Caco-2 (cell line): Measurements from ENCODE around the gene PDCD1. TPM values are rescaled to one million over a fixed set of nuclear protein-coding genes. Genes with fewer than 3 reads are reported as not detected.

Experiments used
- BruUV-seq: library from RNA; stranded (reverse); fragments of 400-500 nt; replicated peaks from 2 replicates; lab custom pipeline; 2021; lab: Mats Ljungman, UMichigan
- CTCF ChIA-PET: fragments of 300-600 bp; sonication (Branson Sonifier 250); formaldehyde crosslinking; loops from one replicate; lab custom pipeline; 2022; ENCODE audit warnings: antibody characterized with exemption; lab: Charles Lee
- POLR2A ChIA-PET: fragments of 300-600 bp; sonication (Branson Sonifier 250); formaldehyde crosslinking; loops from one replicate; lab custom pipeline; 2022; ENCODE audit warnings: antibody characterized with exemption; lab: Charles Lee
- DNase-seq, 2 experiments: peaks; one replicate each; pipeline versions ENCODE4 v3.0.0 to v3.0.0-alpha.2; 2020 to 2022
- H3K27me3 ChIP-seq: replicated peaks from 2 replicates; pipeline ENCODE4 v1.6.0; 2011; ENCODE audit warnings: low read length; ENCODE audit not compliant: control insufficient read depth, insufficient read depth
- H3K36me3 ChIP-seq: 2 replicates; pipeline ENCODE4 v1.5.1; 2011; ENCODE audit warnings: low read length; ENCODE audit not compliant: control insufficient read depth, insufficient read depth
- H3K4me1 ChIP-seq: fragments of 250-450 bp; sonication (Bioruptor Pico); 2 replicates; pipeline ENCODE4 v1.5.1; 2020; ENCODE audit warnings: mild to moderate bottlenecking
- H3K4me3 ChIP-seq: 2 replicates; pipeline ENCODE4 v1.5.1; 2011; ENCODE audit warnings: low read depth, mild to moderate bottlenecking, control low read depth, low read length
- H3K9me3 ChIP-seq: fragments of 250-450 bp; sonication (Bioruptor Pico); 2 replicates; pipeline ENCODE4 v1.5.1; 2020; ENCODE audit warnings: mild to moderate bottlenecking, moderate library complexity
- H3K27ac Mint-ChIP-seq: one replicate; pipeline ENCODE4 v1.8.0; 2022; ENCODE audit warnings: mixed read lengths; ENCODE audit not compliant: unreplicated experiment
- H3K27me3 Mint-ChIP-seq: one replicate; pipeline ENCODE4 v1.8.0; 2022; ENCODE audit warnings: mixed read lengths; ENCODE audit not compliant: insufficient read depth, unreplicated experiment
- H3K36me3 Mint-ChIP-seq: one replicate; pipeline ENCODE4 v1.8.0; 2022; ENCODE audit warnings: mild to moderate bottlenecking, mixed read lengths; ENCODE audit not compliant: insufficient read depth, unreplicated experiment
- H3K4me1 Mint-ChIP-seq: one replicate; pipeline ENCODE4 v1.8.0; 2022; ENCODE audit warnings: low read depth, mixed read lengths; ENCODE audit not compliant: unreplicated experiment
- H3K4me3 Mint-ChIP-seq: one replicate; pipeline ENCODE4 v1.8.0; 2022; ENCODE audit warnings: mild to moderate bottlenecking, moderate library complexity, mixed read lengths; ENCODE audit not compliant: unreplicated experiment
- H3K9me3 Mint-ChIP-seq: one replicate; pipeline ENCODE4 v1.8.0; 2022; ENCODE audit warnings: mixed read lengths; ENCODE audit not compliant: unreplicated experiment
- CTCF ChIP-seq, 2 experiments: fragments of 200-600 bp in 1 of 2; IDR thresholded peaks; 1 replicate in 1 of 2; 2 replicates in 1 of 2; pipeline versions ENCODE4 v1.5.1 to v1.8.0; 2011 to 2022; ENCODE audit warnings: antibody characterized with exemption in 1 of 2, control low read depth in 1 of 2, inconsistent platforms in 1 of 2, low read depth in 1 of 2, low read length in 1 of 2, mild to moderate bottlenecking in 1 of 2, moderate library complexity in 1 of 2; ENCODE audit not compliant: insufficient read depth in 1 of 2, severe bottlenecking in 1 of 2, unreplicated experiment in 1 of 2
- intact Hi-C: fragments of 100-400 bp; cut with micrococcal nuclease; formaldehyde crosslinking; loops from one replicate; pipeline ENCODE4 v1.10.0; 2022; ENCODE audit not compliant: unreplicated experiment
- total RNA-seq: library from RNA; stranded (reverse); gene quantifications from 2 replicates; pipeline ENCODE4 v1.2.3, GENCODE V29; 2022

Gene PDCD1
- total RNA-seq, 1 experiment from 2014 or later, result not detected

GRCh38 chr2:241874277-241874925, 15.7 kb upstream of the PDCD1 start:
- ChIA-PET CTCF (no interaction called here), POLR2A (no interaction called here)
- Mint-ChIP-seq H3K4me1 (no peaks in the 10 kb centered on the region), H3K4me3 (no peak overlapping the region), H3K27me3 (no peaks in the 10 kb centered on the region), H3K27ac (no peak overlapping the region), H3K36me3 (no peaks in the 10 kb centered on the region), H3K9me3 (no peaks in the 10 kb centered on the region)
- H3K9me3 ChIP-seq, result no peaks in the 10 kb centered on the region
- H3K27me3 ChIP-seq, result no peaks in the 10 kb centered on the region
- no peak overlapping the region for H3K4me3 ChIP-seq
- H3K36me3 ChIP-seq, result no peaks in the 10 kb centered on the region
- no peaks in the 10 kb centered on the region for H3K4me1 ChIP-seq
- TF ChIP-seq CTCF (IDR thresholded peaks at IDR 0.05; ENCODE audit: insufficient read depth in 1 of 2, low read depth in 1 of 2, low read length in 1 of 2, severe bottlenecking in 1 of 2, unreplicated experiment in 1 of 2), result no peak
- intact Hi-C loops, result loop anchor here (10.0 kb wide), 1 partner anchor 210 kb away; no protein-coding TSS in a partner anchor
- no peak for DNase-seq
- no TSS peak for BruUV-seq

- Mint-ChIP-seq H3K4me3 (no peak overlapping the region), H3K27ac (no peak overlapping the region), H3K27me3 (no peaks in the 10 kb centered on the region), H3K9me3 (no peaks in the 10 kb centered on the region), H3K36me3 (no peaks in the 10 kb centered on the region), H3K4me1 (no peaks in the 10 kb centered on the region)
- Histone ChIP-seq H3K4me3 (no peak overlapping the region), H3K9me3 (no peaks in the 10 kb centered on the region), H3K27me3 (no peaks in the 10 kb centered on the region), H3K36me3 (no peaks in the 10 kb centered on the region), H3K4me1 (no peaks in the 10 kb centered on the region)
- intact Hi-C loops, result loop anchor here (10.0 kb wide), 1 partner anchor 209 kb away; no protein-coding TSS in a partner anchor
- ChIA-PET POLR2A (no interaction called here), CTCF (no interaction called here)
- TF ChIP-seq CTCF (IDR thresholded peaks at IDR 0.05; ENCODE audit: insufficient read depth in 1 of 2, low read depth in 1 of 2, low read length in 1 of 2, severe bottlenecking in 1 of 2, unreplicated experiment in 1 of 2), result no peak
- no TSS peak for BruUV-seq
- DNase-seq, result no peak
Measured at GRCh38 chr2:241873803-241874110, 15.1 kb upstream of the PDCD1 start.

- Mint-ChIP-seq H3K4me3 (no peak overlapping the region), H3K9me3 (no peaks in the 10 kb centered on the region), H3K4me1 (no peaks in the 10 kb centered on the region), H3K36me3 (no peaks in the 10 kb centered on the region), H3K27me3 (no peaks in the 10 kb centered on the region), H3K27ac (no peak overlapping the region)
- intact Hi-C loops, result loop anchor here (10.0 kb wide), 1 partner anchor 208 kb away; no protein-coding TSS in a partner anchor
- no peak for TF ChIP-seq CTCF (IDR thresholded peaks at IDR 0.05; ENCODE audit: insufficient read depth in 1 of 2, low read depth in 1 of 2, low read length in 1 of 2, severe bottlenecking in 1 of 2, unreplicated experiment in 1 of 2)
- H3K4me3 ChIP-seq, result no peak overlapping the region
- no peaks in the 10 kb centered on the region for H3K36me3 ChIP-seq
- H3K9me3 ChIP-seq, result no peaks in the 10 kb centered on the region
- no TSS peak for BruUV-seq
- H3K27me3 ChIP-seq, result no peaks in the 10 kb centered on the region
- no peaks in the 10 kb centered on the region for H3K4me1 ChIP-seq
- POLR2A ChIA-PET, result no interaction called here
- DNase-seq, result no peak
- CTCF ChIA-PET, result no interaction called here
Measured at GRCh38 chr2:241873081-241873802, 14.5 kb upstream of the PDCD1 start.
